ENCODE data around the gene GBX2. TPM values are rescaled to one million over a fixed set of nuclear protein-coding genes. Genes with fewer than 3 reads are reported as not detected.

The GBX2 gene
- total RNA-seq, 2 experiments from 2014 or later: not detected

- ATAC-seq (ENCODE audit: poor library complexity) (no peak), DNase-seq (no peak)
- POLR2A ChIA-PET: no interaction called here
- intact Hi-C loops (cut with DNase I, micrococcal nuclease): no loop called here
- H3K4me1 ChIP-seq (ENCODE audit: insufficient read depth, low read length): peaks cover 7% of the 10 kb centered on the region
- H3K9me3 ChIP-seq (ENCODE audit: control insufficient read depth in 1 of 2, insufficient read depth in 1 of 2, low read length in 2 of 2): peaks cover 0 to 43% of the 10 kb centered on the region in 2 experiments
- no peak overlapping the region for H3K4me3 Mint-ChIP-seq
- peaks cover 70% of the 10 kb centered on the region for H3K27me3 Mint-ChIP-seq
- no peak overlapping the region for H3K27ac Mint-ChIP-seq
- no peaks in the 10 kb centered on the region for H3K36me3 ChIP-seq (ENCODE audit: insufficient read depth, low read length)
- no peak overlapping the region for H3K4me3 ChIP-seq (ENCODE audit: low read length)
- CTCF ChIA-PET: no interaction called here
- TF ChIP-seq, protein P1, sequence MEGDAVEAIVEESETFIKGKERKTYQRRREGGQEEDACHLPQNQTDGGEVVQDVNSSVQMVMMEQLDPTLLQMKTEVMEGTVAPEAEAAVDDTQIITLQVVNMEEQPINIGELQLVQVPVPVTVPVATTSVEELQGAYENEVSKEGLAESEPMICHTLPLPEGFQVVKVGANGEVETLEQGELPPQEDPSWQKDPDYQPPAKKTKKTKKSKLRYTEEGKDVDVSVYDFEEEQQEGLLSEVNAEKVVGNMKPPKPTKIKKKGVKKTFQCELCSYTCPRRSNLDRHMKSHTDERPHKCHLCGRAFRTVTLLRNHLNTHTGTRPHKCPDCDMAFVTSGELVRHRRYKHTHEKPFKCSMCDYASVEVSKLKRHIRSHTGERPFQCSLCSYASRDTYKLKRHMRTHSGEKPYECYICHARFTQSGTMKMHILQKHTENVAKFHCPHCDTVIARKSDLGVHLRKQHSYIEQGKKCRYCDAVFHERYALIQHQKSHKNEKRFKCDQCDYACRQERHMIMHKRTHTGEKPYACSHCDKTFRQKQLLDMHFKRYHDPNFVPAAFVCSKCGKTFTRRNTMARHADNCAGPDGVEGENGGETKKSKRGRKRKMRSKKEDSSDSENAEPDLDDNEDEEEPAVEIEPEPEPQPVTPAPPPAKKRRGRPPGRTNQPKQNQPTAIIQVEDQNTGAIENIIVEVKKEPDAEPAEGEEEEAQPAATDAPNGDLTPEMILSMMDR (IDR thresholded peaks at IDR 0.05): no peak
- no peaks in the 10 kb centered on the region for H3K36me3 Mint-ChIP-seq (ENCODE audit: low read depth)
- H3K27ac ChIP-seq (ENCODE audit: low read depth in 1 of 2, low read length in 2 of 2): no peak overlapping the region
- H3K27me3 ChIP-seq (ENCODE audit: control insufficient read depth in 1 of 2, insufficient read depth in 2 of 2, low read length in 2 of 2): peaks cover 50 to 84% of the 10 kb centered on the region in 2 experiments
- peaks cover 15% of the 10 kb centered on the region for H3K4me1 Mint-ChIP-seq (ENCODE audit: low read depth)
- no peaks in the 10 kb centered on the region for H3K9me3 Mint-ChIP-seq
Measured at GRCh38 chr2:236162031-236162845, 5.9 kb downstream of the GBX2 start.

DNA sequence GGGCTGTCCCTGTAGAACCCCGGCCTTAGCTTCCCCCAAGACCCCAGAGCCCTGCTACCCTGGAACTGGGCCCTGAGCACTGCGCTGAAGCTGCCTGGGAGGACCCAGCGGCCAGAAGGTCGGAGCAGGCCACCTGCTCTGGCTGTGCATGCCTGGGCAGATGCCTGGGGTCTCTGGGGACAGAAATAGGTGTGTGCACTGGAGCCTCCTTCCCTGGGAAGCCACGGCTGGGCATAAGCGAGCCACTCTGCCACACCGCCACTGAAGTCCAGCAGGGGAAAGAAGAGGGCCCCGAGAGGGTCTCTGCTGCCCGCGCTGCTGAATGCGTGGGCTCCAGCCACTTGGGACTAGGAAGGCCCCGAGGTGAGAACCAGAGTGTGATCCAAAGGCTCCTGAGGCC is 6.7 kb downstream of the GBX2 start:
- DNase-seq (no peak), ATAC-seq (ENCODE audit: poor library complexity) (no peak)
- Mint-ChIP-seq H3K4me3 (no peak overlapping the region), H3K9me3 (no peaks in the 10 kb centered on the region), H3K27me3 (peaks cover 70% of the 10 kb centered on the region), H3K27ac (no peak overlapping the region), H3K4me1 (ENCODE audit: low read depth) (peaks cover 11% of the 10 kb centered on the region), H3K36me3 (ENCODE audit: low read depth) (no peaks in the 10 kb centered on the region)
- Histone ChIP-seq H3K4me1 (ENCODE audit: insufficient read depth, low read length) (peaks cover 2% of the 10 kb centered on the region), H3K4me3 (ENCODE audit: low read length) (no peak overlapping the region), H3K27ac (ENCODE audit: low read depth in 1 of 2, low read length in 2 of 2) (no peak overlapping the region), H3K36me3 (ENCODE audit: insufficient read depth, low read length) (no peaks in the 10 kb centered on the region), H3K9me3 (ENCODE audit: control insufficient read depth in 1 of 2, insufficient read depth in 1 of 2, low read length in 2 of 2) (peaks cover 0 to 41% of the 10 kb centered on the region in 2 experiments), H3K27me3 (ENCODE audit: control insufficient read depth in 1 of 2, insufficient read depth in 2 of 2, low read length in 2 of 2) (peaks cover 46 to 81% of the 10 kb centered on the region in 2 experiments)
- ChIA-PET CTCF (no interaction called here), POLR2A (no interaction called here)
- TF ChIP-seq, protein P1 (IDR thresholded peaks at IDR 0.05): no peak
- intact Hi-C loops (cut with DNase I, micrococcal nuclease): no loop called here

DNA sequence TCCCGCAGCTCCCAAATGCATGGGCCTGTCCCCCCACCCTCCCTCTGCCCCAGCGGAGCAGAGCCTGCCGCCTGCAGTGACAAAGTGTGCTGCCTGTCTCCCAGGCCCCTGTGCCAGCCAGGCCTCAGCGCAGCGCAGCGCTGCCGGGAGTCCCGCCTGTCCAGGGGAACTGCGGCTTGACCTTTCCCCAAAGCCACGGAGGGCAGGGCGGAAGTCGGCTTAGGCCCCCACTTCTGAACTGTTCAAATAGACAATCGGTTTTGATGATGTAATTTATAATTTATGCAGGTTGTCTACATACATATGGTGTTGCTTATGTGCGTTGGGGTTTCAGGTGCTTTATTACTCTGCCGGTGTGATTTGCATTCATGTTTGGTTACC is 7.1 kb downstream of the GBX2 start:
- H3K4me1 ChIP-seq (ENCODE audit: insufficient read depth, low read length): no peaks in the 10 kb centered on the region
- TF ChIP-seq, protein P1 (IDR thresholded peaks at IDR 0.05): no peak
- peaks cover 43 to 80% of the 10 kb centered on the region in 2 experiments for H3K27me3 ChIP-seq (ENCODE audit: control insufficient read depth in 1 of 2, insufficient read depth in 2 of 2, low read length in 2 of 2)
- CTCF ChIA-PET: no interaction called here
- no peak overlapping the region for H3K27ac ChIP-seq (ENCODE audit: low read depth in 1 of 2, low read length in 2 of 2)
- H3K4me3 Mint-ChIP-seq: no peak overlapping the region
- no peak overlapping the region for H3K27ac Mint-ChIP-seq
- DNase-seq (no peak), ATAC-seq (ENCODE audit: poor library complexity) (no peak)
- H3K9me3 ChIP-seq (ENCODE audit: control insufficient read depth in 1 of 2, insufficient read depth in 1 of 2, low read length in 2 of 2): peaks cover 0 to 45% of the 10 kb centered on the region in 2 experiments
- POLR2A ChIA-PET: no interaction called here
- no peaks in the 10 kb centered on the region for H3K36me3 ChIP-seq (ENCODE audit: insufficient read depth, low read length)
- peaks cover 65% of the 10 kb centered on the region for H3K27me3 Mint-ChIP-seq
- no peak overlapping the region for H3K4me3 ChIP-seq (ENCODE audit: low read length)
- H3K4me1 Mint-ChIP-seq (ENCODE audit: low read depth): peaks cover 8% of the 10 kb centered on the region
- H3K36me3 Mint-ChIP-seq (ENCODE audit: low read depth): no peaks in the 10 kb centered on the region
- intact Hi-C loops (cut with DNase I, micrococcal nuclease): no loop called here
- H3K9me3 Mint-ChIP-seq: no peaks in the 10 kb centered on the region
